HCT116 (cell line): ENCODE data around the gene TUBA3C. TPM values are rescaled to one million over a fixed set of nuclear protein-coding genes. Genes with fewer than 3 reads are reported as not detected.

Source experiments
- ATAC-seq: fragments of 200-7000 bp; cut with Tn5 transposase; 2 replicates; pipeline ENCODE4 v1.9.1; 2020; ENCODE audit warnings: mild to moderate bottlenecking, moderate library complexity
- BruUV-seq: library from RNA; stranded (reverse); fragments of 400-500 nt; replicated peaks from 2 replicates; lab custom pipeline; 2021; lab: Mats Ljungman, UMichigan
- CTCF ChIA-PET: fragments of 300-600 bp; sonication (Branson Sonifier 250); formaldehyde crosslinking; loops from one replicate; lab custom pipeline; 2021; ENCODE audit warnings: antibody characterized with exemption; lab: Charles Lee
- POLR2A ChIA-PET: fragments of 300-600, 350-600 bp; sonication (Branson Sonifier 250); formaldehyde crosslinking; loops from one replicate; lab custom pipeline; 2021; ENCODE audit warnings: antibody characterized with exemption; lab: Charles Lee
- RAD21 ChIA-PET, 2 experiments: fragments of 300-600 bp; sonication (Branson Sonifier 250); formaldehyde crosslinking; loops; one replicate each; lab custom pipeline; 2023; ENCODE audit warnings: low total read pairs in 2 of 2; ENCODE audit not compliant: uncharacterized antibody in 2 of 2, unreplicated experiment in 2 of 2, low non-redundant PET in 1 of 2; lab: Charles Lee
- DNase-seq: peaks from one replicate; pipeline ENCODE4 v3.0.0-alpha.2; 2010; ENCODE audit warnings: low read depth, low spot score
- H2AFZ ChIP-seq: fragments of 200-600 bp; shearing (Covaris generic), sonication (generic); 2 replicates; pipeline ENCODE4 v1.6.1; 2017; ENCODE audit warnings: low read depth, mixed run types, mixed read lengths, antibody characterized with exemption, low read length; ENCODE audit not compliant: poor library complexity, severe bottlenecking
- H3K27ac ChIP-seq: 2 replicates; pipeline ENCODE4 v1.5.1; 2012; ENCODE audit warnings: low read depth, low read length
- H3K27me3 ChIP-seq: fragments of 200-600 bp; sonication (generic); 2 replicates; pipeline ENCODE4 v1.6.1; 2016; ENCODE audit warnings: mixed run types, low read length, mixed read lengths; ENCODE audit not compliant: insufficient read depth
- H3K36me3 ChIP-seq, 2 experiments: fragments of 200-500 bp in 1 of 2; fragments of 200-600 bp in 1 of 2; sonication (Bioruptor generic) in 1 of 2; sonication (generic) in 1 of 2; 2 replicates each; pipeline versions ENCODE4 v1.5.1 to v1.6.1; 2014 to 2016; ENCODE audit warnings: low read length in 2 of 2, inconsistent platforms in 1 of 2, mixed read lengths in 1 of 2, mixed run types in 1 of 2; ENCODE audit not compliant: insufficient read depth in 2 of 2, control insufficient read depth in 1 of 2
- H3K4me1 ChIP-seq, 2 experiments: fragments of 200-600 bp in 1 of 2; sonication (generic) in 1 of 2; 2 replicates each; pipeline versions ENCODE4 v1.5.1 to v1.6.1; 2012 to 2017; ENCODE audit warnings: low read length in 2 of 2, inconsistent platforms in 1 of 2, mild to moderate bottlenecking in 1 of 2, mixed read lengths in 1 of 2, mixed run types in 1 of 2, moderate library complexity in 1 of 2; ENCODE audit not compliant: insufficient read depth in 2 of 2, control insufficient read depth in 1 of 2
- H3K4me2 ChIP-seq: fragments of 200-600 bp; sonication (generic); 2 replicates; pipeline ENCODE4 v1.6.1; 2017; ENCODE audit warnings: mixed run types, low read length, mixed read lengths
- H3K4me3 ChIP-seq, 2 experiments: fragments of 200-600 bp in 1 of 2; sonication (generic) in 1 of 2; replicated peaks in 1 of 2; 2 replicates each; pipeline ENCODE4 v1.5.1; 2011 to 2016; ENCODE audit warnings: low read length in 2 of 2, control low read depth in 1 of 2, low read depth in 1 of 2, mild to moderate bottlenecking in 1 of 2, mixed read lengths in 1 of 2, mixed run types in 1 of 2
- H3K79me2 ChIP-seq: fragments of 200-600 bp; sonication (generic); 2 replicates; pipeline ENCODE4 v1.6.1; 2017; ENCODE audit warnings: mild to moderate bottlenecking, mixed run types, low read length, moderate library complexity, mixed read lengths; ENCODE audit not compliant: insufficient read depth
- H3K9ac ChIP-seq: fragments of 200-600 bp; sonication (generic); 2 replicates; pipeline ENCODE4 v1.6.1; 2016; ENCODE audit warnings: low read length, mixed read lengths
- H3K9me2 ChIP-seq: fragments of 200-600 bp; sonication (generic), shearing (Covaris generic); 2 replicates; pipeline ENCODE4 v1.6.1; 2017; ENCODE audit warnings: mixed run types, mild to moderate bottlenecking, moderate library complexity; ENCODE audit not compliant: insufficient read depth
- H3K9me3 ChIP-seq, 2 experiments: fragments of 200-500 bp in 1 of 2; fragments of 200-600 bp in 1 of 2; sonication (Bioruptor generic) in 1 of 2; sonication (generic) in 1 of 2; 2 replicates each; pipeline ENCODE4 v1.6.1; 2014 to 2017; ENCODE audit warnings: low read length in 2 of 2, mixed read lengths in 2 of 2, inconsistent platforms in 1 of 2, low read depth in 1 of 2, mild to moderate bottlenecking in 1 of 2, mixed run types in 1 of 2, moderate library complexity in 1 of 2; ENCODE audit not compliant: control insufficient read depth in 1 of 2, insufficient read depth in 1 of 2
- H4K20me1 ChIP-seq: fragments of 200-600 bp; sonication (generic), shearing (Covaris generic); 2 replicates; pipeline ENCODE4 v1.6.1; 2017; ENCODE audit warnings: mixed run types, mild to moderate bottlenecking, moderate library complexity; ENCODE audit not compliant: insufficient read depth
- EZH2phosphoT487 ChIP-seq: fragments of 200-600 bp; IDR thresholded peaks from 2 replicates; pipeline ENCODE4 v1.6.1; 2018; ENCODE audit warnings: antibody characterized with exemption, borderline replicate concordance
- SIN3A ChIP-seq: IDR thresholded peaks from 2 replicates; pipeline ENCODE4 v1.6.1; 2012; ENCODE audit warnings: low read depth
- SP1 ChIP-seq: IDR thresholded peaks from 2 replicates; pipeline ENCODE4 v1.6.1; 2012; ENCODE audit warnings: low read depth
- TCF7L2 ChIP-seq: IDR thresholded peaks from 2 replicates; pipeline ENCODE4 v1.7.0; 2011; ENCODE audit warnings: borderline replicate concordance, inconsistent platforms; ENCODE audit not compliant: insufficient read depth, insufficient read length; ENCODE audit errors: extremely low read depth
- YY1 ChIP-seq: IDR thresholded peaks from 2 replicates; pipeline ENCODE4 v1.6.1; 2011; ENCODE audit warnings: low read length, low read depth, moderate library complexity, mild to moderate bottlenecking; ENCODE audit not compliant: insufficient replicate concordance; ENCODE audit errors: extremely low read depth
- ZNF274 ChIP-seq: fragments of 200-500 bp; sonication (Bioruptor generic); IDR thresholded peaks from 2 replicates; pipeline ENCODE4 v1.6.1; 2014; ENCODE audit warnings: mild to moderate bottlenecking, low read depth, low read length, inconsistent platforms
- intact Hi-C: fragments of 100-400 bp; cut with micrococcal nuclease; formaldehyde crosslinking; loops from 2 replicates; pipeline ENCODE4 v1.10.0; 2022
- total RNA-seq: library from RNA; stranded (reverse); gene quantifications from one replicate; pipeline ENCODE4 v1.2.1, GENCODE V29; 2021; ENCODE audit not compliant: unreplicated experiment
- TF ChIP-seq, protein P1 (sequence below): IDR thresholded peaks from 2 replicates; pipeline ENCODE4 v1.6.1; 2012; ENCODE audit warnings: low read depth
- TF ChIP-seq, protein P2 (sequence below): IDR thresholded peaks from 2 replicates; pipeline ENCODE4 v1.6.1; 2012
- TF ChIP-seq, protein P3 (sequence below): IDR thresholded peaks from 2 replicates; pipeline ENCODE4 v1.6.1; 2011; ENCODE audit warnings: mild to moderate bottlenecking, low read length, moderate library complexity; ENCODE audit not compliant: insufficient replicate concordance; ENCODE audit errors: extremely low read depth

The TUBA3C gene
- total RNA-seq, 1 experiment from 2014 or later: not detected

DNA sequence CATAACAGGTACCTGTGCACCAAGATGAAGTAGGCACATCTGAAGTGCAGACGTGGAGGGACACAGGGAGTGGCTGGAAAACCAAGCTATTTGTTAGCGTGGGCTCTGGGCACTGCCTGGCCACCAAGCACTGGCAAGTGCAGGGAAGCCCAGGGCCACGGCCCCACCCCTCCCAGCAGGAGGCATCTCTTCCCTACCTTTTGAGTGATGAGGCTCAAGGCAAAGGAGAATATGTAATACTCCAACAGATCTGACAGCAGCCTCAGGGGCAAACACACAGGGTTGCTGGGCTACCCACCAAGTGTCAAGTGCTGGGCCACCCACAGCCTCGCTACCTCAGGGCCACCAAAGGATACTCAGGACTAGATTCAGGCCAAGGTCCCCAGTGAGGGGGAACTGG lies 11.6 kb downstream of the TUBA3C start:
- Histone ChIP-seq H3K27ac (no peak overlapping the region), H3K79me2 (no peaks in the 10 kb centered on the region), H3K4me1 (no peaks in the 10 kb centered on the region), H3K27me3 (no peaks in the 10 kb centered on the region), H3K9me2 (no peaks in the 10 kb centered on the region), H3K4me3 (no peak overlapping the region), H3K9me3 (peaks cover 0 to 12% of the 10 kb centered on the region in 2 experiments; a peak in 2 of 4 replicates), H4K20me1 (no peaks in the 10 kb centered on the region), H3K36me3 (no peaks in the 10 kb centered on the region), H3K9ac (no peak overlapping the region), H2AFZ (no peak overlapping the region), H3K4me2 (no peak overlapping the region)
- POLR2A ChIA-PET: no interaction called here
- TF ChIP-seq EZH2phosphoT487 (no peak), SP1 (no peak), YY1 (no peak), SIN3A (no peak), ZNF274 (no peak), TCF7L2 (no peak)
- TF ChIP-seq, protein P1, sequence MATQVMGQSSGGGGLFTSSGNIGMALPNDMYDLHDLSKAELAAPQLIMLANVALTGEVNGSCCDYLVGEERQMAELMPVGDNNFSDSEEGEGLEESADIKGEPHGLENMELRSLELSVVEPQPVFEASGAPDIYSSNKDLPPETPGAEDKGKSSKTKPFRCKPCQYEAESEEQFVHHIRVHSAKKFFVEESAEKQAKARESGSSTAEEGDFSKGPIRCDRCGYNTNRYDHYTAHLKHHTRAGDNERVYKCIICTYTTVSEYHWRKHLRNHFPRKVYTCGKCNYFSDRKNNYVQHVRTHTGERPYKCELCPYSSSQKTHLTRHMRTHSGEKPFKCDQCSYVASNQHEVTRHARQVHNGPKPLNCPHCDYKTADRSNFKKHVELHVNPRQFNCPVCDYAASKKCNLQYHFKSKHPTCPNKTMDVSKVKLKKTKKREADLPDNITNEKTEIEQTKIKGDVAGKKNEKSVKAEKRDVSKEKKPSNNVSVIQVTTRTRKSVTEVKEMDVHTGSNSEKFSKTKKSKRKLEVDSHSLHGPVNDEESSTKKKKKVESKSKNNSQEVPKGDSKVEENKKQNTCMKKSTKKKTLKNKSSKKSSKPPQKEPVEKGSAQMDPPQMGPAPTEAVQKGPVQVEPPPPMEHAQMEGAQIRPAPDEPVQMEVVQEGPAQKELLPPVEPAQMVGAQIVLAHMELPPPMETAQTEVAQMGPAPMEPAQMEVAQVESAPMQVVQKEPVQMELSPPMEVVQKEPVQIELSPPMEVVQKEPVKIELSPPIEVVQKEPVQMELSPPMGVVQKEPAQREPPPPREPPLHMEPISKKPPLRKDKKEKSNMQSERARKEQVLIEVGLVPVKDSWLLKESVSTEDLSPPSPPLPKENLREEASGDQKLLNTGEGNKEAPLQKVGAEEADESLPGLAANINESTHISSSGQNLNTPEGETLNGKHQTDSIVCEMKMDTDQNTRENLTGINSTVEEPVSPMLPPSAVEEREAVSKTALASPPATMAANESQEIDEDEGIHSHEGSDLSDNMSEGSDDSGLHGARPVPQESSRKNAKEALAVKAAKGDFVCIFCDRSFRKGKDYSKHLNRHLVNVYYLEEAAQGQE: no peak
- TF ChIP-seq, protein P2, sequence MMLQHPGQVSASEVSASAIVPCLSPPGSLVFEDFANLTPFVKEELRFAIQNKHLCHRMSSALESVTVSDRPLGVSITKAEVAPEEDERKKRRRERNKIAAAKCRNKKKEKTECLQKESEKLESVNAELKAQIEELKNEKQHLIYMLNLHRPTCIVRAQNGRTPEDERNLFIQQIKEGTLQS: no peak
- TF ChIP-seq, protein P3, sequence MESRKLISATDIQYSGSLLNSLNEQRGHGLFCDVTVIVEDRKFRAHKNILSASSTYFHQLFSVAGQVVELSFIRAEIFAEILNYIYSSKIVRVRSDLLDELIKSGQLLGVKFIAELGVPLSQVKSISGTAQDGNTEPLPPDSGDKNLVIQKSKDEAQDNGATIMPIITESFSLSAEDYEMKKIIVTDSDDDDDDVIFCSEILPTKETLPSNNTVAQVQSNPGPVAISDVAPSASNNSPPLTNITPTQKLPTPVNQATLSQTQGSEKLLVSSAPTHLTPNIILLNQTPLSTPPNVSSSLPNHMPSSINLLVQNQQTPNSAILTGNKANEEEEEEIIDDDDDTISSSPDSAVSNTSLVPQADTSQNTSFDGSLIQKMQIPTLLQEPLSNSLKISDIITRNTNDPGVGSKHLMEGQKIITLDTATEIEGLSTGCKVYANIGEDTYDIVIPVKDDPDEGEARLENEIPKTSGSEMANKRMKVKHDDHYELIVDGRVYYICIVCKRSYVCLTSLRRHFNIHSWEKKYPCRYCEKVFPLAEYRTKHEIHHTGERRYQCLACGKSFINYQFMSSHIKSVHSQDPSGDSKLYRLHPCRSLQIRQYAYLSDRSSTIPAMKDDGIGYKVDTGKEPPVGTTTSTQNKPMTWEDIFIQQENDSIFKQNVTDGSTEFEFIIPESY: no peak
- BruUV-seq: no TSS peak
- ATAC-seq: no peak
- intact Hi-C loops: no loop called here
- RAD21 ChIA-PET: no interaction called here
- CTCF ChIA-PET: no interaction called here
- no peak for DNase-seq
